Measurements from ENCODE around the gene DAND5. TPM values are rescaled to one million over a fixed set of nuclear protein-coding genes. Genes with fewer than 3 reads are reported as not detected.

DAND5 gene
- total and polyA plus RNA-seq, 9 of the 15 experiments (the other 6 are each of a cell fraction or from before 2014, with no cell fraction given), result 0.22 to 0.83 (median 0.60) TPM

- TF ChIP-seq CBFA2T2 (conservative IDR thresholded peaks at IDR 0.05) (peak; percentile 57), E2F4 (CRISPR knock-in tag; IDR thresholded peaks at IDR 0.05; ENCODE audit: low read depth) (peak; percentile 50; the same call in 1 of the 2 replicates), KAT8 (IDR thresholded peaks at IDR 0.05; ENCODE audit: low read depth) (no peak), DEAF1 (CRISPR knock-in tag; IDR thresholded peaks at IDR 0.05) (peak; percentile 27; the same call in 1 of the 2 replicates), GTF2F1 (IDR thresholded peaks at IDR 0.05; ENCODE audit: low read depth, low read length) (no peak), FOXA1 (IDR thresholded peaks at IDR 0.05; ENCODE audit: borderline replicate concordance) (no peak), RREB1 (CRISPR knock-in tag; IDR thresholded peaks at IDR 0.05) (no peak), POLR2B (IDR thresholded peaks at IDR 0.05; ENCODE audit: low read depth, partially characterized antibody) (peak; percentile 46), NR1H2 (CRISPR knock-in tag; IDR thresholded peaks at IDR 0.05) (no peak; the same call in 1 of the 2 replicates), PBX2 (CRISPR knock-in tag; IDR thresholded peaks at IDR 0.05; ENCODE audit: low read depth) (no peak), PBX2 (tag; conservative IDR thresholded peaks at IDR 0.05; ENCODE audit: low read depth) (no peak), SP1 (CRISPR knock-in tag; IDR thresholded peaks at IDR 0.05) (peak; percentile 90), NR2F6 (CRISPR knock-in tag; IDR thresholded peaks at IDR 0.05) (no peak), ZNF408 (CRISPR knock-in tag; IDR thresholded peaks at IDR 0.05; ENCODE audit: low read depth) (no peak), TBP (optimal IDR thresholded peaks at IDR 0.05; ENCODE audit: low read depth, low read length) (peak; percentile 42), MEIS2 (IDR thresholded peaks at IDR 0.05; ENCODE audit: partially characterized antibody) (no peak)
Observed at GRCh38 chr19:12965017-12965811, 4.2 kb upstream of the DAND5 start (continued).

Data from K562 (cell line).